Endothelial cell of umbilical vein (primary cell): Measurements from ENCODE around the gene ABHD17A. TPM values are rescaled to one million over a fixed set of nuclear protein-coding genes. Genes with fewer than 3 reads are reported as not detected.

Experiments
- BruUV-seq: library from RNA; stranded (reverse); fragments of 400-500 nt; replicated peaks from 2 replicates; lab custom pipeline; 2021; lab: Mats Ljungman, UMichigan
- CTCF ChIA-PET: fragments of 300-600, 350-600 bp; sonication (Branson Sonifier 250); formaldehyde crosslinking; loops from one replicate; lab custom pipeline; 2021; ENCODE audit warnings: antibody characterized with exemption, inconsistent platforms; lab: Charles Lee
- POLR2A ChIA-PET: fragments of 300-600, 350-600 bp; sonication (Branson Sonifier 250); formaldehyde crosslinking; loops from one replicate; lab custom pipeline; 2021; ENCODE audit warnings: antibody characterized with exemption, inconsistent platforms; lab: Charles Lee
- DNase-seq: peaks from one replicate; pipeline ENCODE4 v3.0.0-alpha.2; 2011; ENCODE audit warnings: low read depth, low spot score
- FAIRE-seq: peaks from 2 replicates; lab custom pipeline; 2011; peaks lifted over from hg19 to GRCh38; lab: Jason Lieb, UNC
- H2AFZ ChIP-seq: 2 replicates; pipeline ENCODE4 v1.6.0; 2012; ENCODE audit warnings: low read depth, low read length, control low read depth, inconsistent platforms
- H3K27ac ChIP-seq: 2 replicates; pipeline ENCODE4 v1.5.1; 2011; ENCODE audit warnings: low read depth, mild to moderate bottlenecking, control low read depth, low read length, moderate library complexity; ENCODE audit not compliant: insufficient read depth
- H3K27me3 ChIP-seq, 2 experiments: 2 replicates each; pipeline versions ENCODE4 v1.6.0 to v1.6.1; 2011; ENCODE audit warnings: low read length in 2 of 2, mixed read lengths in 1 of 2; ENCODE audit not compliant: control insufficient read depth in 2 of 2, insufficient read depth in 2 of 2
- H3K36me3 ChIP-seq, 2 experiments: 2 replicates in 1 of 2; 3 replicates in 1 of 2; pipeline ENCODE4 v1.5.1; 2011; ENCODE audit warnings: low read length in 2 of 2, mild to moderate bottlenecking in 1 of 2, moderate library complexity in 1 of 2; ENCODE audit not compliant: control insufficient read depth in 2 of 2, insufficient read depth in 2 of 2; ENCODE audit errors: extremely low read depth in 1 of 2
- H3K4me1 ChIP-seq: 3 replicates; pipeline ENCODE4 v1.5.1; 2011; ENCODE audit warnings: mild to moderate bottlenecking, low read length; ENCODE audit not compliant: control insufficient read depth, insufficient read depth; ENCODE audit errors: extremely low read depth
- H3K4me2 ChIP-seq: 2 replicates; pipeline ENCODE4 v1.6.1; 2011; ENCODE audit warnings: low read length, control low read depth, mixed read lengths; ENCODE audit not compliant: insufficient read depth
- H3K4me3 ChIP-seq, 3 experiments: fragments of 200-600 bp in 1 of 3; sonication (generic), shearing (Covaris generic) in 1 of 3; replicated peaks in 1 of 3; 2 replicates each; pipeline ENCODE4 v1.5.1; 2011 to 2016; ENCODE audit warnings: control low read depth in 3 of 3, low read length in 3 of 3, mild to moderate bottlenecking in 2 of 3, inconsistent platforms in 1 of 3, low read depth in 1 of 3, moderate library complexity in 1 of 3; ENCODE audit not compliant: insufficient read depth in 1 of 3
- H3K79me2 ChIP-seq: 2 replicates; pipeline ENCODE4 v1.6.0; 2012; ENCODE audit warnings: low read length, inconsistent platforms; ENCODE audit not compliant: control insufficient read depth, insufficient read depth
- H3K9ac ChIP-seq: replicated peaks from 2 replicates; pipeline ENCODE3; 2011; ENCODE audit warnings: low read length, control low read depth; ENCODE audit not compliant: insufficient read depth; ENCODE audit errors: extremely low read depth
- H3K9me1 ChIP-seq: replicated peaks from 3 replicates; pipeline ENCODE4 v1.6.0; 2011; ENCODE audit warnings: mild to moderate bottlenecking, low read length; ENCODE audit not compliant: control insufficient read depth, insufficient read depth; ENCODE audit errors: extremely low read depth
- H3K9me3 ChIP-seq: replicated peaks from 2 replicates; pipeline ENCODE4 v1.5.1; 2012; ENCODE audit warnings: low read length, inconsistent platforms; ENCODE audit not compliant: control insufficient read depth, insufficient read depth
- H4K20me1 ChIP-seq: replicated peaks from 2 replicates; pipeline ENCODE3; 2011; ENCODE audit warnings: mild to moderate bottlenecking, low read length; ENCODE audit not compliant: control insufficient read depth, insufficient read depth; ENCODE audit errors: extremely low read depth
- EZH2 ChIP-seq: IDR thresholded peaks from 2 replicates; pipeline ENCODE4 v1.6.1; 2012; ENCODE audit warnings: borderline replicate concordance, low read depth, mild to moderate bottlenecking, moderate library complexity, low read length, inconsistent platforms; ENCODE audit not compliant: severe bottlenecking
- JUN ChIP-seq: IDR thresholded peaks from 2 replicates; pipeline ENCODE4 v1.6.1; 2011; ENCODE audit warnings: borderline replicate concordance, low read depth; ENCODE audit not compliant: insufficient read length, insufficient read depth
- POLR2A ChIP-seq: IDR thresholded peaks from 2 replicates; pipeline ENCODE4 v1.6.1; 2012; ENCODE audit warnings: low read depth, mild to moderate bottlenecking, control low read depth, low read length
- POLR2AphosphoS5 ChIP-seq: IDR thresholded peaks from 2 replicates; pipeline ENCODE4 v1.6.1; 2012; ENCODE audit warnings: low read depth, mild to moderate bottlenecking, control low read depth, low read length, moderate library complexity; ENCODE audit not compliant: insufficient read depth
- dilution Hi-C: fragments of 300-500 bp; cut with MboI; formaldehyde crosslinking; loops from one replicate; pipeline ENCODE4 v1.15.0; 2019; ENCODE audit warnings: low sequenced_read_pairs; ENCODE audit not compliant: extremely low pct_ligation_motif_present
- intact Hi-C: fragments of 100-400 bp; cut with micrococcal nuclease; formaldehyde crosslinking; loops from one replicate; pipeline ENCODE4 v1.10.0; 2022
- polyA plus RNA-seq, 4 experiments: library from polyadenylated mRNA; depleted of rRNA in 3 of 4; stranded (reverse) in 3 of 4; unstranded in 1 of 4; fragments of >200 nt; gene quantifications; 2 replicates each; pipeline versions ENCODE4 v1.2.1 to v1.2.3, GENCODE V29; 2011 to 2012; ENCODE audit warnings: missing spikeins in 1 of 4
- total RNA-seq: library from RNA; stranded (reverse); gene quantifications from 2 replicates; pipeline ENCODE4 v1.2.3, GENCODE V29; 2021

ABHD17A gene
- total and polyA plus RNA-seq, 2 donors (not counting 3 experiments of a cell fraction or from before 2014, with no cell fraction given): 89.8 to 143 TPM

- Histone ChIP-seq H3K4me3 (peak within 1 kb of the TSS; percentile 78 to 99 (median 85)), H3K4me2 (peak within 1 kb of the TSS; percentile 89), H3K27ac (peak within 1 kb of the TSS; percentile 65), H3K79me2 (peaks cover 47% of the 10 kb centered on the region), H3K9ac (peak within 1 kb of the TSS; percentile 85), H3K9me1 (no peaks in the 10 kb centered on the region), H2AFZ (peak within 1 kb of the TSS; percentile 58), H4K20me1 (no peaks in the 10 kb centered on the region), H3K27me3 (no peaks in the 10 kb centered on the region), H3K36me3 (no peaks in the 10 kb centered on the region), H3K4me1 (peaks cover 22% of the 10 kb centered on the region), H3K9me3 (no peaks in the 10 kb centered on the region)
- BruUV-seq: no TSS peak
- intact Hi-C loops (loop anchor here (1.0 kb wide), 2 partner anchors 16 to 233 kb away; partner anchors contain the start of genes IZUMO4 and MOB3A), dilution Hi-C loops (no loop called here)
- DNase-seq (no peak), FAIRE-seq (no peak)
- CTCF ChIA-PET: no interaction called here
- POLR2A ChIA-PET: no interaction called here
- TF ChIP-seq POLR2A (peak; percentile 35), JUN (no peak)
Measured at GRCh38 chr19:1863328-1863637, 22.0 kb downstream of the ABHD17A start, which contains the start of gene KLF16. TSS of gene KLF16 (minus strand) at chr19:1863579. CDS start at chr19:1863497, 82 bp downstream.

GRCh38 chr19:1862424-1863327 is 22.6 kb downstream of the ABHD17A start:
- FAIRE-seq (peak; percentile 49), DNase-seq (no peak)
- H3K4me3 ChIP-seq: peak overlapping the region; percentile 78 to 99 (median 85)
- no peaks in the 10 kb centered on the region for H3K9me3 ChIP-seq
- ChIA-PET POLR2A (no interaction called here), CTCF (no interaction called here)
- H3K4me1 ChIP-seq: peaks cover 28% of the 10 kb centered on the region
- H3K4me2 ChIP-seq: peak overlapping the region; percentile 89
- intact Hi-C loops (loop anchor here (1.0 kb wide), 2 partner anchors 15 to 234 kb away; partner anchors contain the start of genes IZUMO4 and MOB3A), dilution Hi-C loops (no loop called here)
- H3K36me3 ChIP-seq: no peaks in the 10 kb centered on the region
- peak overlapping the region; percentile 45 for H3K27ac ChIP-seq
- H2AFZ ChIP-seq: peak overlapping the region; percentile 58
- no peaks in the 10 kb centered on the region for H3K27me3 ChIP-seq
- no peaks in the 10 kb centered on the region for H4K20me1 ChIP-seq
- peak; percentile 7 for TF ChIP-seq POLR2AphosphoS5
- TF ChIP-seq EZH2: no peak
- peaks cover 53% of the 10 kb centered on the region for H3K79me2 ChIP-seq
- peak overlapping the region; percentile 82 for H3K9ac ChIP-seq
- H3K9me1 ChIP-seq: no peaks in the 10 kb centered on the region
- TSS peak; percentile 46 for BruUV-seq
